BE2C (cell line): Measurements from ENCODE around the gene PRG2.

Experiments
- DNase-seq: peaks from one replicate; pipeline ENCODE4 v3.0.0-alpha.2; 2020
- H3K27me3 ChIP-seq: fragments of 250-450 bp; sonication (Bioruptor Pico); 2 replicates; pipeline ENCODE4 v1.5.1; 2020; ENCODE audit warnings: mild to moderate bottlenecking
- H3K36me3 ChIP-seq: fragments of 250-450 bp; sonication (Bioruptor Pico); 2 replicates; pipeline ENCODE4 v1.5.1; 2020; ENCODE audit warnings: mild to moderate bottlenecking
- H3K4me1 ChIP-seq: fragments of 250-450 bp; sonication (Bioruptor Pico); 2 replicates; pipeline ENCODE4 v1.5.1; 2020
- H3K4me3 ChIP-seq: 2 replicates; pipeline ENCODE4 v1.5.1; 2011; ENCODE audit warnings: low read depth, low read length
- H3K9me3 ChIP-seq: fragments of 250-450 bp; sonication (Bioruptor Pico); 2 replicates; pipeline ENCODE4 v1.5.1; 2020
- CTCF ChIP-seq: IDR thresholded peaks from 2 replicates; pipeline ENCODE4 v1.5.1; 2012; ENCODE audit warnings: mild to moderate bottlenecking, low read depth, low read length

The PRG2 gene

GRCh38 chr11:57345555-57346211, 44.8 kb downstream of the PRG2 start:
- peak; percentile 55 for DNase-seq
- H3K36me3 ChIP-seq = no peaks in the 10 kb centered on the region

GRCh38 chr11:57344826-57345225, 45.6 kb downstream of the PRG2 start:
- Histone ChIP-seq H3K36me3 (no peaks in the 10 kb centered on the region), H3K27me3 (no peaks in the 10 kb centered on the region), H3K4me1 (peaks cover 5% of the 10 kb centered on the region; the same call in 1 of the 2 replicates), H3K4me3 (no peak overlapping the region), H3K9me3 (no peaks in the 10 kb centered on the region)
- TF ChIP-seq CTCF = no peak
- no peak for DNase-seq

More at GRCh38 chr11:57345555-57346211, 44.8 kb downstream of the PRG2 start:
- Histone ChIP-seq H3K9me3 (no peaks in the 10 kb centered on the region), H3K4me1 (peaks cover 3% of the 10 kb centered on the region; the same call in 1 of the 2 replicates), H3K27me3 (no peaks in the 10 kb centered on the region), H3K4me3 (no peak overlapping the region)
- TF ChIP-seq CTCF = peak; percentile 57

GRCh38 chr11:57343825-57344224, 46.6 kb downstream of the PRG2 start:
- Histone ChIP-seq H3K36me3 (no peaks in the 10 kb centered on the region), H3K4me1 (peaks cover 5% of the 10 kb centered on the region; the same call in 1 of the 2 replicates), H3K4me3 (no peak overlapping the region), H3K27me3 (no peaks in the 10 kb centered on the region), H3K9me3 (no peaks in the 10 kb centered on the region)
- no peak for DNase-seq
- no peak for TF ChIP-seq CTCF

- no peak for TF ChIP-seq CTCF
- no peaks in the 10 kb centered on the region for H3K9me3 ChIP-seq
Observed at GRCh38 chr11:57342702-57343101, 47.7 kb downstream of the PRG2 start.

GRCh38 chr11:57341250-57341808, 49.1 kb downstream of the PRG2 start:
- TF ChIP-seq CTCF = no peak
- Histone ChIP-seq H3K4me1 (peaks cover 5% of the 10 kb centered on the region), H3K4me3 (no peak overlapping the region), H3K9me3 (no peaks in the 10 kb centered on the region), H3K27me3 (no peaks in the 10 kb centered on the region), H3K36me3 (no peaks in the 10 kb centered on the region)
- DNase-seq = no peak

More at GRCh38 chr11:57342702-57343101, 47.7 kb downstream of the PRG2 start:
- peaks cover 5% of the 10 kb centered on the region; the same call in 1 of the 2 replicates for H3K4me1 ChIP-seq
- no peak for DNase-seq
- no peaks in the 10 kb centered on the region for H3K27me3 ChIP-seq
- no peak overlapping the region for H3K4me3 ChIP-seq
- no peaks in the 10 kb centered on the region for H3K36me3 ChIP-seq

GRCh38 chr11:57340039-57340615, 50.3 kb downstream of the PRG2 start:
- Histone ChIP-seq H3K9me3 (no peaks in the 10 kb centered on the region), H3K4me1 (peaks cover 4% of the 10 kb centered on the region), H3K36me3 (no peaks in the 10 kb centered on the region), H3K4me3 (no peak overlapping the region), H3K27me3 (no peaks in the 10 kb centered on the region)
- peak; percentile 60 for DNase-seq
- TF ChIP-seq CTCF = peak; percentile 41
